Ovary (tissue), 3 donors: ENCODE data around the gene PHF3.

Source experiments
- CTCF ChIP-seq, 3 donors: fragments of 450-650 bp in 2 of 3; fragments of 200-600 bp in 1 of 3; IDR thresholded peaks; one replicate each; pipeline versions ENCODE4 v1.5.1 to v1.8.0; 2016 to 2022; ENCODE audit warnings: antibody characterized with exemption in 3 of 3, mild to moderate bottlenecking in 1 of 3
- EP300 ChIP-seq: sonication (generic); formaldehyde crosslinking; IDR thresholded peaks from one replicate; pipeline ENCODE4 v1.6.1; 2017; ENCODE audit warnings: antibody characterized with exemption
- POLR2A ChIP-seq: fragments of 450-650 bp; IDR thresholded peaks from one replicate; pipeline ENCODE4 v1.6.1; 2017; ENCODE audit warnings: antibody characterized with exemption, mild to moderate bottlenecking, moderate library complexity
- donor health status: DM: no; HTN: no; CAD: no.

GRCh38 chr6:63743691-63744090, 108.1 kb downstream of the PHF3 start:
- TF ChIP-seq EP300 (no peak), POLR2A (no peak), CTCF (IDR thresholded peaks at IDR 0.05) (no peak)
